ENCODE data around the gene SHROOM4. TPM values are rescaled to one million over a fixed set of nuclear protein-coding genes. Genes with fewer than 3 reads are reported as not detected.

SHROOM4 gene
- total and polyA plus RNA-seq, 4 donors: 0.62 to 2.3 (median 0.93) TPM

GRCh38 chrX:50698944-50699343 is 115.0 kb downstream of the SHROOM4 start:
- Histone ChIP-seq H3K4me1 (ENCODE audit: control insufficient read depth in 4 of 4, insufficient read depth in 4 of 4, low read length in 3 of 4) (no peaks in the 10 kb centered on the region), H3K9ac (ENCODE audit: low read depth in 1 of 2, low read length in 2 of 2) (no peak overlapping the region), H3K36me3 (ENCODE audit: control insufficient read depth in 4 of 4, insufficient read depth in 3 of 4, low read depth in 1 of 4, low read length in 3 of 4) (no peaks in the 10 kb centered on the region), H3K4me3 (ENCODE audit: low read depth in 1 of 3, low read length in 3 of 3) (no peak overlapping the region), H3K27ac (ENCODE audit: low read depth in 1 of 2, low read length in 2 of 2) (no peak overlapping the region), H3K9me3 (ENCODE audit: control insufficient read depth in 4 of 4, low read length in 3 of 4) (no peaks in the 10 kb centered on the region), H3K27me3 (ENCODE audit: control insufficient read depth in 4 of 4, insufficient read depth in 4 of 4, low read length in 3 of 4) (peaks cover 0 to 8% (median 0%) of the 10 kb centered on the region in 4 donors)
- DNase-seq (ENCODE audit: low spot score): no peak
- WGBS: 51% methylated on average over 2 of the region's 2 CpGs
- TF ChIP-seq ZBTB33 (IDR thresholded peaks at IDR 0.05) (no peak), EGR1 (IDR thresholded peaks at IDR 0.05; ENCODE audit: low read depth in 2 of 2) (no peak), NR2F2 (IDR thresholded peaks at IDR 0.05) (no peak), YY1 (IDR thresholded peaks at IDR 0.05) (no peak), CTCF (IDR thresholded peaks at IDR 0.05; ENCODE audit: low read depth, low read length, missing input control) (no peak), ATF3 (IDR thresholded peaks at IDR 0.05) (no peak), HNF4A (conservative IDR thresholded peaks at IDR 0.05) (no peak), HNF4G (IDR thresholded peaks at IDR 0.05) (no peak), FOXA2 (IDR thresholded peaks at IDR 0.05) (no peak), TAF1 (conservative IDR thresholded peaks at IDR 0.05) (no peak), SP1 (IDR thresholded peaks at IDR 0.05) (no peak)
- TF ChIP-seq, protein P1, sequence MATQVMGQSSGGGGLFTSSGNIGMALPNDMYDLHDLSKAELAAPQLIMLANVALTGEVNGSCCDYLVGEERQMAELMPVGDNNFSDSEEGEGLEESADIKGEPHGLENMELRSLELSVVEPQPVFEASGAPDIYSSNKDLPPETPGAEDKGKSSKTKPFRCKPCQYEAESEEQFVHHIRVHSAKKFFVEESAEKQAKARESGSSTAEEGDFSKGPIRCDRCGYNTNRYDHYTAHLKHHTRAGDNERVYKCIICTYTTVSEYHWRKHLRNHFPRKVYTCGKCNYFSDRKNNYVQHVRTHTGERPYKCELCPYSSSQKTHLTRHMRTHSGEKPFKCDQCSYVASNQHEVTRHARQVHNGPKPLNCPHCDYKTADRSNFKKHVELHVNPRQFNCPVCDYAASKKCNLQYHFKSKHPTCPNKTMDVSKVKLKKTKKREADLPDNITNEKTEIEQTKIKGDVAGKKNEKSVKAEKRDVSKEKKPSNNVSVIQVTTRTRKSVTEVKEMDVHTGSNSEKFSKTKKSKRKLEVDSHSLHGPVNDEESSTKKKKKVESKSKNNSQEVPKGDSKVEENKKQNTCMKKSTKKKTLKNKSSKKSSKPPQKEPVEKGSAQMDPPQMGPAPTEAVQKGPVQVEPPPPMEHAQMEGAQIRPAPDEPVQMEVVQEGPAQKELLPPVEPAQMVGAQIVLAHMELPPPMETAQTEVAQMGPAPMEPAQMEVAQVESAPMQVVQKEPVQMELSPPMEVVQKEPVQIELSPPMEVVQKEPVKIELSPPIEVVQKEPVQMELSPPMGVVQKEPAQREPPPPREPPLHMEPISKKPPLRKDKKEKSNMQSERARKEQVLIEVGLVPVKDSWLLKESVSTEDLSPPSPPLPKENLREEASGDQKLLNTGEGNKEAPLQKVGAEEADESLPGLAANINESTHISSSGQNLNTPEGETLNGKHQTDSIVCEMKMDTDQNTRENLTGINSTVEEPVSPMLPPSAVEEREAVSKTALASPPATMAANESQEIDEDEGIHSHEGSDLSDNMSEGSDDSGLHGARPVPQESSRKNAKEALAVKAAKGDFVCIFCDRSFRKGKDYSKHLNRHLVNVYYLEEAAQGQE (IDR thresholded peaks at IDR 0.05): no peak

GRCh38 chrX:50697691-50698090 is 116.3 kb downstream of the SHROOM4 start:
- H3K9me3 ChIP-seq (ENCODE audit: control insufficient read depth in 4 of 4, low read length in 3 of 4): no peaks in the 10 kb centered on the region
- H3K4me1 ChIP-seq (ENCODE audit: control insufficient read depth in 4 of 4, insufficient read depth in 4 of 4, low read length in 3 of 4): no peaks in the 10 kb centered on the region
- H3K27me3 ChIP-seq (ENCODE audit: control insufficient read depth in 4 of 4, insufficient read depth in 4 of 4, low read length in 3 of 4): peaks cover 0 to 8% (median 0%) of the 10 kb centered on the region in 4 donors
- no peak overlapping the region for H3K27ac ChIP-seq (ENCODE audit: low read depth in 1 of 2, low read length in 2 of 2)
- no peaks in the 10 kb centered on the region for H3K36me3 ChIP-seq (ENCODE audit: control insufficient read depth in 4 of 4, insufficient read depth in 3 of 4, low read depth in 1 of 4, low read length in 3 of 4)
- no peak overlapping the region for H3K4me3 ChIP-seq (ENCODE audit: low read depth in 1 of 3, low read length in 3 of 3)
- peak; percentile 34 to 51 for TF ChIP-seq JUND (IDR thresholded peaks at IDR 0.05)
- no peak for TF ChIP-seq FOXA2 (IDR thresholded peaks at IDR 0.05)
- TF ChIP-seq, protein P2, sequence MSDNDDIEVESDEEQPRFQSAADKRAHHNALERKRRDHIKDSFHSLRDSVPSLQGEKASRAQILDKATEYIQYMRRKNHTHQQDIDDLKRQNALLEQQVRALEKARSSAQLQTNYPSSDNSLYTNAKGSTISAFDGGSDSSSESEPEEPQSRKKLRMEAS (IDR thresholded peaks at IDR 0.05): no peak
- 52% methylated on average over 2 of the region's 2 CpGs for WGBS
- DNase-seq (ENCODE audit: low spot score): no peak
- H3K9ac ChIP-seq (ENCODE audit: low read depth in 1 of 2, low read length in 2 of 2): no peak overlapping the region

Data from liver (tissue), 9 donors.